D341Med (cell line): ENCODE results near the gene GABBR2.
"Not testable (repeated sequence)": the region's sequence is repeated elsewhere in the genome, so short reads cannot be mapped to it uniquely, and the experiment has no call there.

ENCODE experiments used
- DNase-seq: peaks from one replicate; pipeline ENCODE4 v3.0.0; 2012; ENCODE audit warnings: low spot score

Gene GABBR2

DNA sequence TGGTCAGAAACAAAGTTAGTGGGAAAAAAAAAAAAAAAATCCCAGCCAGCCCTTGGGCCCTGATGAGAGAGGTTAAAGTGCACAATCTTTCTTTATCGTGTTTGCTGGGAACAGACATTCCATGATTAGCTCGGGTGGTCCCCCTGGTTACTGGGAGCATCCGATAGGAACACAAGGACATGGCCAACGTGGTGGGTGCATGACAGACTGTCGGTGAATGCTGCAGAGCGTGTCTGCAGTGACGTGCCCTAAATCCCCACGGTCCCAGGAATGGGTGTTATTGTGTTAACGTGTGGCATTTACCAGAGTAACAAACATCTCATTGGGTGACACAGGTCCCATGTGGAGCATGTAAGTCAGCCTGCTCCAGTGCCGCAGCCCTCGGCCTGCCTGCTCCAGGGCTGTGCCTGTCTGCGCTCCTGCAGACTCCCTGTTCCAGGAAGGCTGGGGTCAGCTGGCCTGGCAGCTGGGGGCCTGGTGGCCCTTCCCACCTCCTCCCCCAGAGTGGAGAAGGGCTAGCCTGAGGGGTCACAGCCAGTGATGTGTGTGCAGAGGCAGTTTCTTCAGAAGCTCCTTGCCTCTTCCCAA, 419.0 kb downstream of the GABBR2 start:
- DNase-seq = no peak

DNA sequence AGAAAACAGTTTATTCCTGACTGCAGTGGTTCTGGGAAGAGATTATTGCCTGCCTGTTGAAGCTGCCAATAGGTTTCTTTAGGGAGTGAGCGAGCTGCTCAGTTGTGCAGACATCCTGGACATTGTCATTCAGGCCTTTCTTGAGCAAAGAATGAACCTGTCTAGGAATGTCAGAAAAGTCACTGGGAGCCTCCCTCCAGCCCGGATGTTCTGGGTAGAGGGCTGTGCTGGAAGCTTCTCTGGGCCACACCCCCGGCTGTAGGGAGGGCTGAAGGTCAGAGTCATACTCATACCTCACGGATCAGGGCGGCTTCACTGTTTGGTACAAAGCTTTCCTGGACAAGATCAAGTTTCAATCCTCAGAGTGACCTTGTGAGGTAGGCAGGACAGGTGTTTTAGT, 419.9 kb downstream of the GABBR2 start:
- DNase-seq = no peak

DNA sequence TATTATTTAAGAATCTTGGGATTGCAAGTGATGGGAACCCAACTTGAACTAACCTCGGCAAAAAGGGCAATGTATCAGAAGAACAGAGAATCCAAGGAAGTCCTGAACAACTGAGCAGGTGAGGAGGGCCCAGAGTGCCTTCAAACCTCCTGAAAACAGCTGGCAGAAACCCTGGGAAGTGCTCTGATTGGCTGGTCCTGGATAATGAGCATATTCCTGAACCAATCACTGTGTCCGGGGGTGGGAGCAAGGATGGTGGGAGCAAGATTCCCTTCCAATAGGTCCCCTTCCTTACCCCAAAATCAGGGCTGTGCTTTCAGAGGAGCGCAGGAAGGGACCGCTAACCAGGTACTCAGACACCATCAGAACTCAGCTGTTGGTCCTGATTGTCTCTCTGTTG, 421.4 kb downstream of the GABBR2 start:
- no peak for DNase-seq

GRCh38 chr9:98285446-98285845, 423.3 kb downstream of the GABBR2 start:
- no peak for DNase-seq

DNA sequence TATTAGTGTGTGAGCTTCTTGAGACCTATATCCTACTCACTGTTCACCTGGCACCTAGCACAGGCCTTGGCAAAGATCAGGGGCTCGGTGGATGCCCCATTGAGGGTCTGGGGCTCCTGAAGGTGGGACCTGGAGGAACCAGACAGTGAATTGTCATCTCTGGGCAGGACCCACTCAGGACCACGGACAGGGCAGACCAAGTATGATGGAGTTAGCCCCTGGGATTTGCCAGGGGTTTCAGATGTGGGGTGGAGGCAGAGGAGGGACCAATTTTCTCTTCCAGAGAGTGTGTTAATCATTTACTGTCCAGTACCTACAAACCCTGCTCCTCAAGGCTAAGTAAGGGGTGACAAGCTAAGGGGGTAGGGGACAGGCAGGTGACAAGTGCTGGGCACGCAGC, 424.0 kb downstream of the GABBR2 start:
- no peak for DNase-seq

DNA sequence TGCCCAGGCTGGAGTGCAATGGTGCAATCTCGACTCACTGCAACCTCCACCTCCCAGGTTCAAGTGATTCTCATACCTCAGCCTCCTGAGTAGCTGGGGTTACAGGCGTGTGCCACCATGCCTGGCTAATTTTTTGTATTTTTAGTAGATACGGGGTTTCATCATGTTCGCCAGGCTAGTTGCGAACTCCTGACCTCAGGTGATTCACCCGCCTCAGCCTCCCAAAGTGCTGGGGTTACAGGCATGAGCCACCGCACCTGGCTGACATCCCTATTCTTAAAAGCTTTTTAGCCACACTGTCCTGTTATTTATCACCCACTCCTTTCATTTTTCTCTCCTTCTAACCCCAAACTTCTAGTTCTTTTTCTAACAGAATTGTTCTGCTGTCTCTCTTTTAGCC, 425.6 kb downstream of the GABBR2 start:
- DNase-seq = not testable (repeated sequence)

- DNase-seq = no peak
Observed at GRCh38 chr9:98281281-98281680, 427.5 kb downstream of the GABBR2 start.

GRCh38 chr9:98280574-98280973, 428.2 kb downstream of the GABBR2 start:
- peak; percentile 44 for DNase-seq

GRCh38 chr9:98280162-98280561, 428.6 kb downstream of the GABBR2 start:
- DNase-seq = no peak

- no peak for DNase-seq
Observed at GRCh38 chr9:98276907-98277469, 431.7 kb downstream of the GABBR2 start.

- DNase-seq = no peak
Observed at GRCh38 chr9:98275159-98275558, 433.6 kb downstream of the GABBR2 start.

- no peak for DNase-seq
Observed at GRCh38 chr9:98272083-98272482, 436.7 kb downstream of the GABBR2 start.

GRCh38 chr9:98271479-98271878, 437.3 kb downstream of the GABBR2 start:
- DNase-seq = no peak

DNA sequence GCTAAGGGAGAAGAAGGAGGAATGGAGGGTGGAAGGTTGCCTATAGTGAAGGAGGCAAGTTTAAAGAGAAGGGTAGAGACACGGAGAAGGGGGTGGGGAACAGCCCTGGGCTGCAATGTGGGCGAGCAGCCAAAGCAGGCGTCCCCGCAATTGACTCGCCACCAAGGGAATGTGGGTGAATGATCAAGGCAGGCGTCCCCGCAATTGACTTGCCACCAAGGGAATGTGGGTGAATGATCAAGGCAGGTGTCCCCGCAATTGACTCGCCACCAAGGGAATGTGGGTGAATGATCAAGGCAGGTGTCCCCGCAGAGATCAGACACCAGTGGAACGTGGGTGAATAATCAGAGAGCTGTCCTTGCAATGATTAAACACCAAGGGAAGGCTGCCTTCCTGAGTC, 438.5 kb downstream of the GABBR2 start:
- DNase-seq = not testable (repeated sequence)

DNA sequence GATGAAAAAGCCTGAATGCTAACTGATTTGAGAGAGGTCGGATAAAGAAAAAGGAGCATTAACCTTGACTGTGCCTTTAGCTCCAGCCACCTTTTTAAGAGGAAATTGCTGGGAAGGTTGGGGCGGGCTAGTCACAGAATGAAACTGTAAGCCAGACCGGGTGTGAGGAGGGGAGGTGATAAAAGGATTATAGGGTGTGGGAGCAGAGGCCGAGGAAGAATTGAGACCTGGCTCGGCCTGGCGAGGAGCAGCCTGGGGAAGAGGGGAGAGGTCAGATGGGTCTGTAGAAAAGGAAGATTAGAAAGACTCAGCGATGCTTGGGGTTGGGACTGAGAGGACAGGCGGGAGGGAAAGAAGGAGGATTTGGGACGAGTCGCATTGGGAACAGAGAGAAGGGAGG, 439.1 kb downstream of the GABBR2 start:
- not testable (repeated sequence) for DNase-seq

GRCh38 chr9:98267556-98267955, 441.2 kb downstream of the GABBR2 start:
- DNase-seq = not testable (repeated sequence)

DNA sequence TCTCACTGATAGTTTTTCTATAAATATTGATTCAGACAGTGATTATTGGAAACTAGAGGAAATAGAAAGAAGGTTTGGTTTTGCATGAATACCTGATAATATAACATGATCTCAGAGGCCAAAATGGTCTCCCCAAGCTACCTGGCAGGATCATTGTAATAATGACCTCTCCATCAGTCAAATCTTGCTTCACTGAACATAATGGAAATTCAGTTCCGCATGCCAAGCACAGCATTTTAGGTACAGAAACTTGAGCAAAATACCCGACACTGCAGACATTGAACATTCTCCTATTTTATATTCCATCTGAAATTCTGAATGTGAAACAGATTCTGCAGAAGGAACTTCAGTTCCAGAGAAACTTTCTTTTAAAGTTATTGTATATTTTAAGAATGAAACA, 444.2 kb downstream of the GABBR2 start:
- no peak for DNase-seq

DNA sequence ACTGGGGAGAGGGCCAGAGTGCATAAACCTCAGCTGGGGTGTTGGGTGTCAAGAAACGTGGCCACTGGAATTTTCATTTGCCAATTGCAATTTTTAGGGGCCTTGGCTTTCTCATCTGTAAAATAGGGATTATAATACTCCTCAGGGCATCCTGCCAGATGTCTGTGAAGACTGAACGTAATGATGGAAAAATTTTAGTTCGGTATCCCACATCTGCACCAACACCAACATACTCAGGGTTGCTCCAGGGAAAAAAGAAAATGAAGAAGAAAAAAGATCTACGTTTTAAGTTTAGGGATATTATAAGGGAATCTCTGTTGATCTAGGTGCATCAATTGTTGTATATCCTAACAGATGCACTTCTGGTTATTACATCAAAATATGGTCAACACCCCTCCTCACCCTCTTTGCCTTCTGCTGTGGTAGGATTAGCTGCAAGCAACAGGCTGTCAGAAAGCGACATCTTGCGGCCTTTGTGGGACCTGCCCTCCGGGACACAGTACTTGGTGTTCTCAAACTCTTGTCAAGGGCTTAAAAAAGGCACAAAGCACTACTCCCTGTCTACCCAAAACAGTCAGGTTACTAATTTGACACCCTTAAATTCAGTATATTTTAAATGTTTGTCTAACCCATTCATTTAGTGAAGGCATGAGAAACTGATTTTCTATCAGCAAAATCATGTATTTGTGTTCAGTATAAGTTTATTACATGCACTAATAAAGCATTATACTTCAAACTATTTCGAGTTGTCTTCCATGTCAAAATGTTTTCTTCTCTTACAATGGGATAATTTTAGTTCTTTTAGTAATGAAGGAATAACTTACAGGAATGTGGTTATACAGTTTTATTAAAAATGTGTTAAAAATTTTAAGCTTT, 445.0 kb downstream of the GABBR2 start:
- DNase-seq = peak; percentile 79

DNA sequence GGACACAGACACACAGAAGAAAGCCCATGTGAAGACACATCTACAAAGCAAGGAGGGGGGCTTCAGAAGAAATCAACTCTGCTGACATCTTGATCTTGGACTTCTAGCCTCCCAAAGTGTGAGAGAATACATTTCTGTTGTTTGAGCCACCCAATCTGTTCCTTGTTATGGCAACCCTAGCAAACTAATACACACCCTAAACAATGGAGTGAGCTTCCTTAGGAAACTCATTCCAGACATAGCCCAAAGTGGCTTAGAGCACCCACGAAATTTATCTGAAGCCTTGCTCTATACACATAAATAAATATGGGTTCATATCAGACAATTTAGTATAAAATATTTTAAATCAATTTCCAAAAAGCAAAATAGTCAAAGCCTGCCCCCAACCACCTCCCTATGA, 445.7 kb downstream of the GABBR2 start:
- no peak for DNase-seq

- DNase-seq = no peak
Observed at GRCh38 chr9:98262056-98262455, 446.7 kb downstream of the GABBR2 start.

DNA sequence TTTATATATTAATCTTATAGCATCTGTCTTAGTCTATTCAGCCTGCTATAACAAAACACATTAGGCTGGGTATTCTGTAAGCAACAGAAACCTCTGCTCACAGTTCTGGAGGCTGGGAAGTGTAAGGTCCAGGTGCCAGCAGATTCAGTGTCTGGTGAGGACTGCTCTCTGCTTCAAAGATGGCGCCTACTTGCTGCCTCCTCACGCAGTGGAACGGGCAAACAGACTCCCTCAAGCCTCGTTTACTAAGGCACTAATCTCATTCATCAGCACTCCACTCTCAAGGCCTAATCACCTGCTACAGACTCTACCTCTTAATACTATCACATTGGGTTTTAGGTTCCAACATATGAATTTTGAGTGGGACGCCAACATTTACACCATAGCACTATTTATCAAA, 448.1 kb downstream of the GABBR2 start:
- no peak for DNase-seq

GRCh38 chr9:98259791-98260190, 448.9 kb downstream of the GABBR2 start:
- no peak for DNase-seq

GRCh38 chr9:98256756-98257155, 452.0 kb downstream of the GABBR2 start:
- no peak for DNase-seq
